Anterior cingulate cortex (tissue), 58 donors: Measurements from ENCODE around the gene CBL.
A peak's percentile ranks its signal among the peaks of the same experiment; 100 is the strongest.

Experiments used
- DNase-seq, 58 donors: peaks; one replicate each; lab custom pipeline; 2025; lab: John Stamatoyannopoulos, UW

Gene CBL

GRCh38 chr11:119262668-119263351, 56.7 kb downstream of the CBL start:
- DNase-seq: no peak

- no peak for DNase-seq
These were observed 57.3 kb downstream of the CBL start for GRCh38 chr11:119263352-119263940.

DNA sequence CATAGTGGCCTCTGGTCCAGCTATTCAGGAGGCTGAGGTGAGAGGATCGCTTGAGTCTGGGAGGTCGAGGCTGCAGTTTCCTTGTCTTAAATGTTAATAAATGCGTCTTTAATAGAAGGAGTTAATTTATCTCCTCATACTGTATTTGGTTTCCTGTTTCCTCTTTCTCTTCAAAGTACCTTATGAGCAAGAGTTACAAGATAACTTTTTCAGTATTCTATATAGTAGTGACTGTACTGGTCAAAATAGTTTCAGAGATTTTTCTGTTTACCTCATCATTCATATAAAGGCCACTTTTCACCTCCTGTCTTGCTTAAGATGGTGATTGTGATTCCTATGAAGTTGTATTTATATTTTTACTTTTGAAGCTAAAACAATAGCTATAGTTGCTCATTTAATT, 59.9 kb downstream of the CBL start:
- no peak for DNase-seq

DNA sequence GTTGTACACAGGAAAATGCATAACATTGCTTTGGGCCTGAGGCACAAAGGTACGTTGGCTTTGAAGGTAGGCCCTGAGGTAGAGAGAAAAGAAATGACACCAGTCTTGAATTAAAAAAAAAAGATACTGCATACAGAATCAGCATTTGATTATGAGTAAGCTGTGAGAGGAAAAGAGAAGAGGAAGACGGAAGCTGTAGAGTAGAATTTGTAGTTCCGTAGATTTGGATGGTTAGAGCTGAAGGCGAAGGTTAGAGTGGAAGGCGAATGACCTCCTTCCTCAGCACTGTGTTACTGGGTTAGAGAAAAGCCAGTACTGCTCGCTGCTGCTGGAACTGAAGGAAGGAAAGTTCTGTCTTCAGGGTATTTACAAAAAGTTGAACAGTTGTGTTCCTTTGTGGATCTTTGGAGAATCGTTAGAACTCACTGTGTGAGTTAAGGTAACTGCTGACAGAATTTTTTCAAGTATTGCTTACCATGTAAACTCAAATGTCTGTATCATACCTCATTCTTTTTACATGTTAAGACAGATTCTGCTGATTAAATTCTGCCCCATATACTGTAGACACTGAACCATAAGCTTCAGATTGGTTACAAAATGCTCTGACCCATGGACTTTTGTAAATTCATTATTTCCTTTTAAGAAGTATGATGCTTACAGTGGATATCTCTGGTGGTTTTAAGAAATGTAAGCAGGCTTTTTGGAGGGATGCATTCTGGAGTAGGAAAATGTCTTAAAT, 60.5 kb downstream of the CBL start:
- no peak for DNase-seq

DNA sequence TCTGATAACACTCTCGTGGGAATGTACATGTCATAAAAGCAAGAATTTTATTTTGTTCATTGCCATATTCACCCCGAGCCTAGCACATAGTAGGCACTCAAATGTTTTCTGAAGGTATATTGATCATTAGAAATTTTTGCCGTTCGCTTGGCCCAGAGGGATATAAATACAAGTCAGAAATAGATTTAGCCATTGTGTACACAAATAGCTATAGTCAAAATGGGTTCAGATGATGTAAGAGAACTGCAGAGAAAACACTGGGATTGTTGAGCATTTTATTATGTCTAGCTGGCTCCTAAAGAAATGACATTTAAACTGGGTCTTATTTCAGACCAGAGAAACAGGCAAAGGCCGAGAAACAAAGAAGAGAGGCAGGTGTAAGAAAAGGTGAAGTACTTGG, 61.5 kb downstream of the CBL start:
- DNase-seq: no peak

- DNase-seq: no peak
These were observed 67.6 kb downstream of the CBL start for GRCh38 chr11:119273721-119274120.

DNA sequence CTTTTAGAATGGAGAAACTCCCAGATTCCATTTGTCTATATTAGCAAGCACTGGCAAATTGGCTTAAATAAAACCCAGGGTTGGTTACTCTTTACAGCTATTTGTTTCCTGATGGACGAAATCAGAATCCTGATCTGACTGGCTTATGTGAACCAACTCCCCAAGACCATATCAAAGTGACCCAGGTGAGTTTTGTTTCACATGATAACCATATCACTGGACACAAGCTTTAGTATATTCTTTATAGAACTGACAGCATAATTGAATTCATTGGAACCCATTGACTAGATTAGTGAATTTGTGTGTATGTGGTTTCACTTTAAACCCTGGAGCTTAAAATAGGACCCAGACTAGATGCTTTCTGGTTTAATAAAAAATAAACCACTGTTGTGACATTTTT, 71.5 kb downstream of the CBL start:
- no peak for DNase-seq

- no peak for DNase-seq
These were observed 76.4 kb downstream of the CBL start for GRCh38 chr11:119282495-119282894.

DNA sequence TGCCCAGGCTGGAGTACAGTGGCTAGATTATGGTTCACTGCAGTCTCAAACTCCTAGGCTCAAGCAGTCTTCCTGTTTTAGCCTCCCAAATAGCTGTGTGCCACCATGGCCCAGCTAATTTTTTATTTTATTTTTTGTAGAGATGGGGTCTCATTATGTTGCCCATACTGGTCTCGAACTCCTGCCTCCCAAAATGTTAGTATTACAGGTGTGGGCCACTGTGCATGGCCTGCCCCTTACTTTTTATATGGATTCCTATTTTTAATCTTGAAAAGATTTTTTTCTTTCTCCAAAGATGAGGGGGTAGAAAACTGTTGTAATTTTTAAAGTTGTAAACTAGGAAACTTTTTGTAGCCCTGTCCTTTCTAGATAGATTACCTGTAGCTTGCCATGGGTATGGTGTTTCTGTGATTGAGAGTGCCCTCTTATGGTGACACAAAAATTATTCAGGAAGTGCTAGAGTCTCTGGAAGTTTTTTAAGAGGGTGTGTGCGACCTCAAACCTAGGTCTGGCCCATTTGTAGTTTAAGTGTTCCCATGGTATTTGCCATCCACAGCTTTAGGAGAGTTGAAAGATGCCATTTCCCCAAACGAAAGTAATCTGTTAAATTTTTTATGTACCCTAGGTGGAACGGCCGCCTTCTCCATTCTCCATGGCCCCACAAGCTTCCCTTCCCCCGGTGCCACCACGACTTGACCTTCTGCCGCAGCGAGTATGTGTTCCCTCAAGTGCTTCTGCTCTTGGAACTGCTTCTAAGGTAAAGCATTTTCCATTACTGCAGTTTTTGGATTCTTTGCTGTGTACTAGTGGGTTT, 78.4 kb downstream of the CBL start:
- peak in 1 of 58 donors; percentile 39 for DNase-seq

DNA sequence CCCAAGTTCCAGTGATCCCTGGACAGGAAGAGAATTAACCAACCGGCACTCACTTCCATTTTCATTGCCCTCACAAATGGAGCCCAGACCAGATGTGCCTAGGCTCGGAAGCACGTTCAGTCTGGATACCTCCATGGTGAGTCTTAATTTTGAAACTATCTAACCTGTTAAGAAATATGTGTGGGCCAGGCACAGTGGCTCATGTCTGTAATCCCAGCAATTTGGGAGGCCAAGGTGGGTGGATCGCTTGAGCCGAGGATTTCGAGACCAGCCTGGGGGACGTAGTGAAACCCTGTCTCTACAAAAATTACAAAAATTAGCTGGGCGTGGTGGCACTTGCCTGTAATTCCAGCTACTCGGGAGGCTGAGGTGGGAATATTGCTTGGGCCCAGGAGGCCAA, 79.3 kb downstream of the CBL start:
- no peak for DNase-seq

GRCh38 chr11:119288219-119288618, 82.1 kb downstream of the CBL start:
- no peak for DNase-seq

DNA sequence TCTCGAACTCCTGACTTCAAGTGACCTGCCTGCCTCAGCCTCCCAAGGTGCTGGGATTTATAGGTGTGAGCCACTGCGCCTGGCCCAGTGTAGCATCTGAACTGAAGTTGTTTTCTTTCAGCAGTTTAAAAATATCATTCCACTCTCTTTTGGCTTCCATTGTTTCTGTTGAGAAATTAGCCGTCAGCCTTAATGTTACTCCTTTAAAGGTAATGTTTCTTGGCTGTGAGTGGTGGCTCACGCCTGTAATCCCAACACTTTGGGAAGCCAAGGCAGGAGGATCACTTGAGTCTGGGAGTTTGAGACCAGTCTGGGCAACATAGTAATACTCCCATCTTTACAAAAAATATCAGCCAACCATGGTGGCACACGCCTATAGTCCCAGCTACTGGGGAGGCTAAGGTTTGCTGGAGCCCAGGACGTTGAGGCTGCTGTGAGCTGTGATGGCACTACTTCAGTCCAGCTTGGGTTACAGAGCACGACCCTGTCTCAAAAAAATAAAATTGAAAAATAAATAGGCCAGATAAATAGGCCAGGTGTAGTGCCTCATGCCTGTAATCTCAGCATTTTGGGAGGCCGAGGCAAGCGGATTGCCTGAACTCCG, 84.9 kb downstream of the CBL start:
- DNase-seq: no peak

- DNase-seq: no peak
These were observed 87.3 kb downstream of the CBL start for GRCh38 chr11:119293461-119293860.

GRCh38 chr11:119295178-119295577, 89.0 kb downstream of the CBL start:
- DNase-seq: no peak

DNA sequence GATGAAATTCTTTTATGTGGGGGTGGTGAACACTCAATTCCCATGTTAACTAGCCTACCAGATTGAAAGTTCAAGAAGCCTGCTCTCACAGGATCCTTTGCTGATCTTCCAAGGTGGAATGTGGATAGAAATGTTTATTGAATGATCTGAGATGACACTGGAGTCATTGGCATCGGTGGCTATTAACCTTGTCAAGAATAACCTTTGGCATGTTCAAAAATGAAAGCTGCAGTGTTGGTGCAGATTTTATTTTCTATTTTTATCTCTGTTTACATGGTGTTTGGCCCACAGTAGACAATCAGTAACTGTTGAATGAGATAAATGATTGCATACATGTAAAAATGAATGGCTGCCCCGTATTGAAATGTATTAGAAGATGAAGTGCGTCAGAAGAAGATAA, 91.8 kb downstream of the CBL start:
- no peak for DNase-seq

GRCh38 chr11:119298726-119299125, 92.6 kb downstream of the CBL start:
- no peak for DNase-seq

GRCh38 chr11:119299416-119299815, 93.3 kb downstream of the CBL start:
- DNase-seq: no peak

DNA sequence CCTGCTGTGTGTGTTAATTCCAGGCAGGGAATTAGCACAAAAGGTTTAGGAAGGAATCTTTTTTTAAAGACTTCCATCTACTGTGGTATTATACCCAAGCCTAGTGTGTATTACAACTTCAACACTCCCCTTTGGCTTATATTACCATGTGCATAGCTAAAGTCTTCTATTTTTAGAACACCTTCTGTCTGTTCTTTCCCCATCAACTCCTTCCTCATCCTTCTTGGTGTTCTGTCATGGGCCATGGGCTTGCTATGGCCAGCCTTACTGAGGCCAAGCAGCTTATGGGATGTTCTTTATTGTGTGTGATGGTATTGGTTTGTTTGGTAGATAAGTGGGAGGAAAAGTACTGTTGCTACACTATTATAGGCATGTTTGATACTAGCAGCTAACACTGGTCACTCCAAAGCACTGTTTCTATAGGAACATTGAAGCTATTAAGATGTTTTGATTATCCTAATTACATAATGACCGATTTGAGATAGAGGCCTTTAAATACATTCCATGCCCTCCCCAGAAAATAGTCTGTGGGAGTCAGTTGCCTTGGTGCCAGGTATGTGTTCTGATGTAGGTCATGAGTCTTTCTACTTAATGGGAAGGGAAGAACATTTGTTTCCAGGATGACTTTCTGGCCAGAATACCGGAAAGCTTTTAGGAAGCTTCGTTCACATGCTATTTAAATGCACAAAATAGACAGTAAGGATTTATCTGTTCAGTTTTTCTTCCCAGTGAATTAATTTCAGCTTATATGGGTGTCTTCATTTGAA, 94.2 kb downstream of the CBL start:
- no peak for DNase-seq

DNA sequence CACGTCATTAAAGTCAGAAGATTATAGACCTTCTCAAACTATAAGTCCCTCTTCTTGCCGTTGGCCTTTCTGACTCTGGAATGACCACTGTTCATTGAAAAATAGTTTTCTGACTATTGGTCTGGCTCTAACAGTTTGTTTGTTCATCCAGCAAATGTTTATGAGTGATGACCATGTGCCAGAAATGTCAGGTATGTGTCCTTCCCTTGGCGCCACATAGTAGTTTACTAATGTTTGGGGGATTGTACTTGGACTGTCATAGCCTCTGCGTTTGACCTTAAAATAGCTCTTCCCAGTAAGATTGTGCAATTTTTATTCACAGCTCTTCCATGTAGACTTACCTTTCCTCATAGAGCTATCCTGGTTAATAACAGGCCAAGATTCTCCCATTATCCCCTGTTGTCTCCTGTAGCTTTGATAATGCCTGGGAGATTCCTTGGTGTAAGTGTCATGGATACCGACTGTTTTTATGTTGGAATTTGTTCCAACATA, 97.1 kb downstream of the CBL start:
- no peak for DNase-seq
